Endothelial cell of umbilical vein (primary cell): ENCODE results near the gene OR4D1. TPM values are rescaled to one million over a fixed set of nuclear protein-coding genes. Genes with fewer than 3 reads are reported as not detected.

Source experiments
- BruUV-seq: library from RNA; stranded (reverse); fragments of 400-500 nt; replicated peaks from 2 replicates; lab custom pipeline; 2021; lab: Mats Ljungman, UMichigan
- CTCF ChIA-PET: fragments of 300-600, 350-600 bp; sonication (Branson Sonifier 250); formaldehyde crosslinking; loops from one replicate; lab custom pipeline; 2021; ENCODE audit warnings: antibody characterized with exemption, inconsistent platforms; lab: Charles Lee
- POLR2A ChIA-PET: fragments of 300-600, 350-600 bp; sonication (Branson Sonifier 250); formaldehyde crosslinking; loops from one replicate; lab custom pipeline; 2021; ENCODE audit warnings: antibody characterized with exemption, inconsistent platforms; lab: Charles Lee
- DNase-seq: peaks from one replicate; pipeline ENCODE4 v3.0.0-alpha.2; 2011; ENCODE audit warnings: low read depth, low spot score
- FAIRE-seq: peaks from 2 replicates; lab custom pipeline; 2011; peaks lifted over from hg19 to GRCh38; lab: Jason Lieb, UNC
- H2AFZ ChIP-seq: 2 replicates; pipeline ENCODE4 v1.6.0; 2012; ENCODE audit warnings: low read depth, low read length, control low read depth, inconsistent platforms
- H3K27ac ChIP-seq: 2 replicates; pipeline ENCODE4 v1.5.1; 2011; ENCODE audit warnings: low read depth, mild to moderate bottlenecking, control low read depth, low read length, moderate library complexity; ENCODE audit not compliant: insufficient read depth
- H3K27me3 ChIP-seq, 2 experiments: 2 replicates each; pipeline versions ENCODE4 v1.6.0 to v1.6.1; 2011; ENCODE audit warnings: low read length in 2 of 2, mixed read lengths in 1 of 2; ENCODE audit not compliant: control insufficient read depth in 2 of 2, insufficient read depth in 2 of 2
- H3K36me3 ChIP-seq, 2 experiments: 2 replicates in 1 of 2; 3 replicates in 1 of 2; pipeline ENCODE4 v1.5.1; 2011; ENCODE audit warnings: low read length in 2 of 2, mild to moderate bottlenecking in 1 of 2, moderate library complexity in 1 of 2; ENCODE audit not compliant: control insufficient read depth in 2 of 2, insufficient read depth in 2 of 2; ENCODE audit errors: extremely low read depth in 1 of 2
- H3K4me1 ChIP-seq: 3 replicates; pipeline ENCODE4 v1.5.1; 2011; ENCODE audit warnings: mild to moderate bottlenecking, low read length; ENCODE audit not compliant: control insufficient read depth, insufficient read depth; ENCODE audit errors: extremely low read depth
- H3K4me2 ChIP-seq: 2 replicates; pipeline ENCODE4 v1.6.1; 2011; ENCODE audit warnings: low read length, control low read depth, mixed read lengths; ENCODE audit not compliant: insufficient read depth
- H3K4me3 ChIP-seq, 3 experiments: fragments of 200-600 bp in 1 of 3; sonication (generic), shearing (Covaris generic) in 1 of 3; replicated peaks in 1 of 3; 2 replicates each; pipeline ENCODE4 v1.5.1; 2011 to 2016; ENCODE audit warnings: control low read depth in 3 of 3, low read length in 3 of 3, mild to moderate bottlenecking in 2 of 3, inconsistent platforms in 1 of 3, low read depth in 1 of 3, moderate library complexity in 1 of 3; ENCODE audit not compliant: insufficient read depth in 1 of 3
- H3K79me2 ChIP-seq: 2 replicates; pipeline ENCODE4 v1.6.0; 2012; ENCODE audit warnings: low read length, inconsistent platforms; ENCODE audit not compliant: control insufficient read depth, insufficient read depth
- H3K9ac ChIP-seq: replicated peaks from 2 replicates; pipeline ENCODE3; 2011; ENCODE audit warnings: low read length, control low read depth; ENCODE audit not compliant: insufficient read depth; ENCODE audit errors: extremely low read depth
- H3K9me1 ChIP-seq: replicated peaks from 3 replicates; pipeline ENCODE4 v1.6.0; 2011; ENCODE audit warnings: mild to moderate bottlenecking, low read length; ENCODE audit not compliant: control insufficient read depth, insufficient read depth; ENCODE audit errors: extremely low read depth
- H3K9me3 ChIP-seq: replicated peaks from 2 replicates; pipeline ENCODE4 v1.5.1; 2012; ENCODE audit warnings: low read length, inconsistent platforms; ENCODE audit not compliant: control insufficient read depth, insufficient read depth
- H4K20me1 ChIP-seq: replicated peaks from 2 replicates; pipeline ENCODE3; 2011; ENCODE audit warnings: mild to moderate bottlenecking, low read length; ENCODE audit not compliant: control insufficient read depth, insufficient read depth; ENCODE audit errors: extremely low read depth
- EZH2 ChIP-seq: IDR thresholded peaks from 2 replicates; pipeline ENCODE4 v1.6.1; 2012; ENCODE audit warnings: borderline replicate concordance, low read depth, mild to moderate bottlenecking, moderate library complexity, low read length, inconsistent platforms; ENCODE audit not compliant: severe bottlenecking
- MAX ChIP-seq: IDR thresholded peaks from 2 replicates; pipeline ENCODE4 v1.6.1; 2011; ENCODE audit not compliant: insufficient read depth, insufficient read length
- MYC ChIP-seq: IDR thresholded peaks from one replicate; pipeline ENCODE4 v1.6.1; 2011; ENCODE audit warnings: mild to moderate bottlenecking, low read depth, low read length
- POLR2AphosphoS5 ChIP-seq: IDR thresholded peaks from 2 replicates; pipeline ENCODE4 v1.6.1; 2012; ENCODE audit warnings: low read depth, mild to moderate bottlenecking, control low read depth, low read length, moderate library complexity; ENCODE audit not compliant: insufficient read depth
- dilution Hi-C: fragments of 300-500 bp; cut with MboI; formaldehyde crosslinking; loops from one replicate; pipeline ENCODE4 v1.15.0; 2019; ENCODE audit warnings: low sequenced_read_pairs; ENCODE audit not compliant: extremely low pct_ligation_motif_present
- intact Hi-C: fragments of 100-400 bp; cut with micrococcal nuclease; formaldehyde crosslinking; loops from one replicate; pipeline ENCODE4 v1.10.0; 2022
- polyA plus RNA-seq, 4 experiments: library from polyadenylated mRNA; depleted of rRNA in 3 of 4; stranded (reverse) in 3 of 4; unstranded in 1 of 4; fragments of >200 nt; gene quantifications; 2 replicates each; pipeline versions ENCODE4 v1.2.1 to v1.2.3, GENCODE V29; 2011 to 2012; ENCODE audit warnings: missing spikeins in 1 of 4
- total RNA-seq: library from RNA; stranded (reverse); gene quantifications from 2 replicates; pipeline ENCODE4 v1.2.3, GENCODE V29; 2021
- TF ChIP-seq, protein P1 (sequence below), 2 donors: IDR thresholded peaks; 1 replicate in 1 of 2; 2 replicates in 1 of 2; pipeline ENCODE4 v1.5.1; 2011; ENCODE audit warnings: low read length in 2 of 2, mild to moderate bottlenecking in 2 of 2, moderate library complexity in 2 of 2, control low read depth in 1 of 2, inconsistent platforms in 1 of 2, low read depth in 1 of 2; ENCODE audit not compliant: insufficient read depth in 1 of 2; ENCODE audit errors: extremely low read depth in 1 of 2

The OR4D1 gene
- total and polyA plus RNA-seq, 2 donors (not counting 3 experiments of a cell fraction or from before 2014, with no cell fraction given) = not detected

- FAIRE-seq (no peak), DNase-seq (no peak)
- TF ChIP-seq, protein P1, sequence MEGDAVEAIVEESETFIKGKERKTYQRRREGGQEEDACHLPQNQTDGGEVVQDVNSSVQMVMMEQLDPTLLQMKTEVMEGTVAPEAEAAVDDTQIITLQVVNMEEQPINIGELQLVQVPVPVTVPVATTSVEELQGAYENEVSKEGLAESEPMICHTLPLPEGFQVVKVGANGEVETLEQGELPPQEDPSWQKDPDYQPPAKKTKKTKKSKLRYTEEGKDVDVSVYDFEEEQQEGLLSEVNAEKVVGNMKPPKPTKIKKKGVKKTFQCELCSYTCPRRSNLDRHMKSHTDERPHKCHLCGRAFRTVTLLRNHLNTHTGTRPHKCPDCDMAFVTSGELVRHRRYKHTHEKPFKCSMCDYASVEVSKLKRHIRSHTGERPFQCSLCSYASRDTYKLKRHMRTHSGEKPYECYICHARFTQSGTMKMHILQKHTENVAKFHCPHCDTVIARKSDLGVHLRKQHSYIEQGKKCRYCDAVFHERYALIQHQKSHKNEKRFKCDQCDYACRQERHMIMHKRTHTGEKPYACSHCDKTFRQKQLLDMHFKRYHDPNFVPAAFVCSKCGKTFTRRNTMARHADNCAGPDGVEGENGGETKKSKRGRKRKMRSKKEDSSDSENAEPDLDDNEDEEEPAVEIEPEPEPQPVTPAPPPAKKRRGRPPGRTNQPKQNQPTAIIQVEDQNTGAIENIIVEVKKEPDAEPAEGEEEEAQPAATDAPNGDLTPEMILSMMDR (IDR thresholded peaks at IDR 0.05; ENCODE audit: extremely low read depth in 1 of 2, insufficient read depth in 1 of 2, low read depth in 1 of 2, low read length in 2 of 2) = no peak
- no peak for TF ChIP-seq EZH2
- no peak for TF ChIP-seq MYC
- TF ChIP-seq POLR2AphosphoS5 = no peak
- TF ChIP-seq MAX = no peak
- no peak overlapping the region for H3K4me2 ChIP-seq
- H2AFZ ChIP-seq = no peak overlapping the region
- no peaks in the 10 kb centered on the region for H3K79me2 ChIP-seq
- dilution Hi-C loops = no loop called here
- no peak overlapping the region for H3K27ac ChIP-seq
- CTCF ChIA-PET = interaction anchor here (0.6 kb wide), 1 partner anchor 114 kb away, joined by 3 read pairs; no protein-coding TSS in a partner anchor
- H3K27me3 ChIP-seq = peaks cover 0 to 3% of the 10 kb centered on the region in 2 experiments
- intact Hi-C loops = loop anchor here (5.0 kb wide), 1 partner anchor 43 kb away; no protein-coding TSS in a partner anchor
- H3K36me3 ChIP-seq = peaks cover 0 to 6% of the 10 kb centered on the region in 2 experiments
- POLR2A ChIA-PET = no interaction called here
- H4K20me1 ChIP-seq = no peaks in the 10 kb centered on the region
- H3K9me3 ChIP-seq = no peaks in the 10 kb centered on the region
- no peaks in the 10 kb centered on the region for H3K4me1 ChIP-seq
- no TSS peak for BruUV-seq
- H3K4me3 ChIP-seq = no peak overlapping the region
- no peaks in the 10 kb centered on the region for H3K9me1 ChIP-seq
- H3K9ac ChIP-seq = no peak overlapping the region
These were observed 56.6 kb downstream of the OR4D1 start for GRCh38 chr17:58204796-58205195.
